A549 (cell line): ENCODE results near the gene SYMPK. TPM values are rescaled to one million over a fixed set of nuclear protein-coding genes. Genes with fewer than 3 reads are reported as not detected.

ENCODE experiments used
- ATAC-seq, 2 experiments: fragments of 200-7000 bp in 1 of 2; fragments of >200 bp in 1 of 2; cut with Nextera tagmentation in 1 of 2; cut with Tn5 transposase in 1 of 2; 3 replicates each; pipeline versions ENCODE4 v1.8.0 to v1.9.1; 2018 to 2020; ENCODE audit warnings: mild to moderate bottlenecking in 1 of 2, moderate library complexity in 1 of 2
- CTCF ChIA-PET: fragments of 300-600 bp; sonication (Branson Sonifier 250); formaldehyde crosslinking; extraction: SDS; loops from one replicate; lab custom pipeline; 2021; ENCODE audit warnings: antibody characterized with exemption, inconsistent platforms; lab: Yijun Ruan, JAX
- POLR2A ChIA-PET: fragments of 350-600 bp; formaldehyde crosslinking; extraction: SDS; loops from one replicate; lab custom pipeline; 2021; ENCODE audit warnings: antibody characterized with exemption, inconsistent platforms; lab: Yijun Ruan, JAX
- DNase-seq, 2 experiments: peaks; one replicate each; pipeline versions ENCODE4 v3.0.0 to v3.0.0-alpha.2; 2011 to 2016; ENCODE audit warnings: low read depth in 1 of 2, low spot score in 1 of 2
- FAIRE-seq: peaks from 2 replicates; lab custom pipeline; 2011; peaks lifted over from hg19 to GRCh38; lab: Jason Lieb, UNC
- H3K27ac ChIP-seq, 2 experiments: fragments of >200 bp; sonication (Bioruptor Twin); formaldehyde crosslinking; 3 replicates each; pipeline ENCODE4 v1.5.1; 2016 to 2017
- H3K4me1 ChIP-seq: fragments of >200 bp; sonication (Bioruptor Twin); formaldehyde crosslinking; 3 replicates; pipeline ENCODE4 v1.6.1; 2016
- H3K4me2 ChIP-seq: fragments of >200 bp; sonication (Bioruptor Twin); formaldehyde crosslinking; 3 replicates; pipeline ENCODE4 v1.6.1; 2016
- H3K4me3 ChIP-seq: fragments of >200 bp; sonication (Bioruptor Twin); formaldehyde crosslinking; 3 replicates; pipeline ENCODE4 v1.5.1; 2016
- H3K9me3 ChIP-seq: fragments of >200 bp; sonication (Bioruptor Twin); formaldehyde crosslinking; 3 replicates; pipeline ENCODE4 v1.6.1; 2016
- CBX2 ChIP-seq: fragments of 200-600 bp; sonication (generic); IDR thresholded peaks from 2 replicates; pipeline ENCODE4 v1.6.1; 2016; ENCODE audit warnings: low read depth, mild to moderate bottlenecking, borderline replicate concordance
- CEBPB ChIP-seq, 2 experiments: fragments of >200 bp in 1 of 2; sonication (Bioruptor Twin) in 1 of 2; formaldehyde crosslinking in 1 of 2; IDR thresholded peaks; 2 replicates each; pipeline ENCODE4 v1.6.1; 2012 to 2016
- CHD2 ChIP-seq: fragments of 150-350 bp; IDR thresholded peaks from 2 replicates; pipeline ENCODE4 v1.6.1; 2014; ENCODE audit warnings: low read length; ENCODE audit not compliant: partially characterized antibody
- CTCF ChIP-seq: fragments of >200 bp; sonication (Bioruptor Twin); formaldehyde crosslinking; IDR thresholded peaks from 3 replicates; pipeline ENCODE4 v1.5.1; 2016
- E2F6 ChIP-seq: IDR thresholded peaks from 2 replicates; pipeline ENCODE4 v1.6.1; 2012; ENCODE audit warnings: low read depth, borderline replicate concordance
- EHF ChIP-seq: fragments of 250-450 bp; sonication (Bioruptor Pico); IDR thresholded peaks from 2 replicates; pipeline ENCODE4 v1.5.0; 2020; ENCODE audit warnings: mild to moderate bottlenecking
- EP300 ChIP-seq, 2 experiments: fragments of >200 bp; sonication (Bioruptor Twin); formaldehyde crosslinking; IDR thresholded peaks; 2 replicates in 1 of 2; 3 replicates in 1 of 2; pipeline ENCODE4 v1.6.1; 2016 to 2017
- ESRRA ChIP-seq: fragments of 150-350 bp; IDR thresholded peaks from 2 replicates; pipeline ENCODE4 v1.6.1; 2014; ENCODE audit warnings: mild to moderate bottlenecking, low read length, borderline replicate concordance
- FOSL2 ChIP-seq, 2 experiments: fragments of 450-650 bp in 1 of 2; fragments of >200 bp in 1 of 2; sonication (Bioruptor Twin) in 1 of 2; formaldehyde crosslinking; IDR thresholded peaks; 2 replicates each; pipeline versions ENCODE4 v1.5.0 to v1.6.1; 2016 to 2020; ENCODE audit warnings: mild to moderate bottlenecking in 1 of 2, moderate library complexity in 1 of 2
- GATA3 ChIP-seq: IDR thresholded peaks from 2 replicates; pipeline ENCODE4 v1.6.1; 2012; ENCODE audit warnings: borderline replicate concordance
- HEYL ChIP-seq: fragments of 250-450 bp; sonication (Bioruptor Pico); IDR thresholded peaks from 2 replicates; pipeline ENCODE4 v1.8.0; 2021; ENCODE audit warnings: mild to moderate bottlenecking, moderate library complexity
- HOXA7 ChIP-seq: fragments of 250-450 bp; sonication (Bioruptor Pico); IDR thresholded peaks from 2 replicates; pipeline ENCODE4 v1.5.0; 2020; ENCODE audit warnings: mild to moderate bottlenecking, moderate library complexity
- HOXB13 ChIP-seq: fragments of 250-450 bp; sonication (Bioruptor Pico); IDR thresholded peaks from 2 replicates; pipeline ENCODE4 v1.5.0; 2020; ENCODE audit warnings: low read depth, mild to moderate bottlenecking, moderate library complexity
- HOXB5 ChIP-seq: fragments of 250-450 bp; sonication (Bioruptor Pico); IDR thresholded peaks from 2 replicates; pipeline ENCODE4 v1.5.0; 2020; ENCODE audit warnings: mild to moderate bottlenecking, moderate library complexity
- JUN ChIP-seq, 2 experiments: fragments of >200 bp; sonication (Bioruptor Twin); formaldehyde crosslinking; IDR thresholded peaks; 2 replicates in 1 of 2; 3 replicates in 1 of 2; pipeline ENCODE4 v1.6.1; 2016 to 2017
- KDM5A ChIP-seq: fragments of 200-600 bp; sonication (generic); IDR thresholded peaks from 2 replicates; pipeline ENCODE4 v1.6.1; 2016; ENCODE audit warnings: antibody characterized with exemption, mild to moderate bottlenecking
- MAFK ChIP-seq: fragments of 450-650 bp; IDR thresholded peaks from 2 replicates; pipeline ENCODE4 v1.6.1; 2014; ENCODE audit not compliant: partially characterized antibody
- MAX ChIP-seq: IDR thresholded peaks from 2 replicates; pipeline ENCODE4 v1.6.1; 2012
- MAZ ChIP-seq: fragments of 150-350 bp; IDR thresholded peaks from 2 replicates; pipeline ENCODE4 v1.6.1; 2014; ENCODE audit warnings: antibody characterized with exemption, low read depth, low read length, borderline replicate concordance
- MYC ChIP-seq: IDR thresholded peaks from 2 replicates; pipeline ENCODE4 v1.6.1; 2012; ENCODE audit warnings: mild to moderate bottlenecking, inconsistent platforms, low read length, improper control_type of control experiment, borderline replicate concordance
- NFE2L2 ChIP-seq: fragments of 150-350 bp; conservative IDR thresholded peaks from 2 replicates; pipeline ENCODE4 v1.6.1; 2014; ENCODE audit warnings: low read length
- NPAS2 ChIP-seq: fragments of 250-450 bp; sonication (Bioruptor Pico); IDR thresholded peaks from 2 replicates; pipeline ENCODE4 v1.8.0; 2022; ENCODE audit warnings: mild to moderate bottlenecking, moderate library complexity, borderline replicate concordance
- PHF8 ChIP-seq: fragments of 200-600 bp; sonication (generic); IDR thresholded peaks from 2 replicates; pipeline ENCODE4 v1.6.1; 2016; ENCODE audit warnings: low read depth, mild to moderate bottlenecking, antibody characterized with exemption, moderate library complexity, borderline replicate concordance
- POLR2AphosphoS2 ChIP-seq: conservative IDR thresholded peaks from 2 replicates; pipeline ENCODE4 v1.6.1; 2012; ENCODE audit warnings: low read length, improper control_type of control experiment, inconsistent platforms
- RARB ChIP-seq: fragments of 250-450 bp; sonication (Bioruptor Pico); IDR thresholded peaks from 2 replicates; pipeline ENCODE4 v1.8.0; 2021; ENCODE audit warnings: mild to moderate bottlenecking, moderate library complexity
- RCOR1 ChIP-seq: fragments of 150-350 bp; IDR thresholded peaks from 2 replicates; pipeline ENCODE4 v1.6.1; 2014; ENCODE audit warnings: antibody characterized with exemption, low read length, low read depth
- RFX5 ChIP-seq: fragments of 450-650 bp; IDR thresholded peaks from 2 replicates; pipeline ENCODE4 v1.7.1; 2014; ENCODE audit warnings: antibody characterized with exemption, mild to moderate bottlenecking, moderate library complexity
- SMC3 ChIP-seq: fragments of >200 bp; sonication (Bioruptor Twin); formaldehyde crosslinking; IDR thresholded peaks from 3 replicates; pipeline ENCODE4 v1.6.1; 2018; ENCODE audit warnings: inconsistent platforms
- TFCP2L1 ChIP-seq: fragments of 250-450 bp; sonication (Bioruptor Pico); IDR thresholded peaks from 2 replicates; pipeline ENCODE4 v1.5.0; 2021; ENCODE audit warnings: mild to moderate bottlenecking
- USF2 ChIP-seq: fragments of 450-650 bp; IDR thresholded peaks from 2 replicates; pipeline ENCODE4 v1.6.1; 2014; ENCODE audit warnings: antibody characterized with exemption
- ZC3H11A ChIP-seq: fragments of 450-650 bp; IDR thresholded peaks from 2 replicates; pipeline ENCODE4 v1.6.1; 2014; ENCODE audit warnings: antibody characterized with exemption, mild to moderate bottlenecking
- ZFP36 ChIP-seq: fragments of 450-650 bp; IDR thresholded peaks from 2 replicates; pipeline ENCODE4 v1.6.1; 2014; ENCODE audit warnings: borderline replicate concordance; ENCODE audit not compliant: partially characterized antibody
- WGBS: methylation state at CpG from one replicate; pipeline ENCODE4 v1.1.6; 2017; ENCODE audit errors: missing lambda C conversion rate; 5-methylcytosine and 5-hydroxymethylcytosine counted together
- polyA plus RNA-seq, 4 experiments: library from polyadenylated mRNA; depleted of rRNA in 3 of 4; stranded (reverse); fragments of >200 nt; fragmentation: RNase III in 1 of 4; extraction: RNeasy Plus Mini Kit Qiagen cat#74134 plus additional on column Dnase treatment in 1 of 4; gene quantifications; 2 replicates in 3 of 4; 3 replicates in 1 of 4; pipeline ENCODE4 v1.2.3, GENCODE V29; 2011 to 2017
- TF ChIP-seq, protein P1 (sequence below): fragments of 250-450 bp; sonication (Bioruptor Pico); IDR thresholded peaks from 2 replicates; pipeline ENCODE4 v1.5.0; 2020; ENCODE audit warnings: low read depth, mild to moderate bottlenecking, moderate library complexity
- TF ChIP-seq, protein P2 (sequence below): fragments of >200 bp; sonication (Bioruptor Twin); formaldehyde crosslinking; IDR thresholded peaks from 2 replicates; pipeline ENCODE4 v1.6.1; 2016

Gene SYMPK
- polyA plus RNA-seq, 2 of the 4 experiments (the other 2 are of a cell fraction) = 61.9 to 105 TPM

DNA sequence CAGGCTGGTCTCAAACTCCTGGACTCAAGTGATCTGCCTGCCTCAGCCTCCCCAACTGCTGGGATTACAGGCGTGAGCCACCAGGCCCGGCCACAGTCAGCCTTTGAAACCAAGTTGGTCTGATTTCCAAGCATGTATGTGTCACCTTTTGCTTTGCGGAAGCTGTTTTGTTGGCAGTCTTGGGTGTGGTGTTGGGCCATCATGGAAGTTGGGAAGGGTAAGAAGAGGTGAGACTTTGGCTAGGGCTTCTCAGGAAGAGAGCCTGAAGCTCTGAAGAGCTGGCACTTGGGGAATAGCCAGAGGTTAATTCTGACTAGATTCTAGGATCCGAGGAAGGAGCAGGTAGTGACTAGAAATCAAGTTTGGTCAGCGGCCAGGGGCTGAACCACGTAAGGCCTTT lies 50.6 kb downstream of the SYMPK start:
- TF ChIP-seq RFX5 (no peak), HOXA7 (CRISPR knock-in tag) (no peak)
- WGBS = 86% methylated on average over 6 of the region's 6 CpGs
- CTCF ChIA-PET = interaction anchor here (1.1 to 74.3 kb wide), 5 partner anchors 4 to 120 kb away, joined by 4 to 2204 read pairs (median 151); partner anchors contain the start of genes DMPK, DMWD, FOXA3 and IRF2BP1
- H3K4me1 ChIP-seq = peaks cover 18% of the 10 kb centered on the region
- POLR2A ChIA-PET = no interaction called here
- H3K4me2 ChIP-seq = no peak overlapping the region
- H3K9me3 ChIP-seq = no peaks in the 10 kb centered on the region
- no peak for DNase-seq
- 0 out of 6 replicates have a peak overlapping the region, but pooled peaks of 1 of the 2 experiments have one; percentile 18 for H3K27ac ChIP-seq
- FAIRE-seq = no peak
- H3K4me3 ChIP-seq = no peak overlapping the region
- no peak for ATAC-seq

GRCh38 chr19:45809643-45810159 lies 53.2 kb downstream of the SYMPK start:
- FAIRE-seq (no peak), DNase-seq (peak in 1 of 2 experiments; percentile 68), ATAC-seq (peak in 1 of 2 experiments; percentile 19; a peak in 3 of 6 replicates)
- no peak overlapping the region for H3K4me3 ChIP-seq
- ChIA-PET CTCF (interaction anchor here (1.5 to 74.3 kb wide), 4 partner anchors 2 to 117 kb away, joined by 3 to 2204 read pairs (median 1104); partner anchors contain the start of genes DMPK, DMWD, QPCTL and RSPH6A), POLR2A (no interaction called here)
- H3K4me1 ChIP-seq = peaks cover 14% of the 10 kb centered on the region
- peak overlapping the region; percentile 64 to 84 for H3K27ac ChIP-seq
- no peaks in the 10 kb centered on the region for H3K9me3 ChIP-seq
- H3K4me2 ChIP-seq = peak overlapping the region; percentile 25
- 56% methylated on average over 7 of the region's 7 CpGs for WGBS
- TF ChIP-seq CEBPB (IDR thresholded peaks at IDR 0.05) (0 out of 4 replicates have a peak, but pooled peaks of 1 of the 2 experiments have one; percentile 8), HEYL (CRISPR knock-in tag) (no peak), RCOR1 (no peak), USF2 (no peak), TFCP2L1 (CRISPR knock-in tag) (no peak), EHF (CRISPR knock-in tag) (no peak), SMC3 (no peak), ZC3H11A (no peak), EP300 (IDR thresholded peaks at IDR 0.05) (no peak), MAFK (peak; percentile 100), E2F6 (no peak), PHF8 (no peak), ZFP36 (no peak), MAX (no peak), KDM5A (no peak), JUN (IDR thresholded peaks at IDR 0.05) (no peak), FOSL2 (IDR thresholded peaks at IDR 0.05) (peak; percentile 46), FOSL2 (CRISPR knock-in tag; IDR thresholded peaks at IDR 0.05) (peak; percentile 83), HOXB5 (CRISPR knock-in tag) (0 out of 2 replicates have a peak, but pooled peaks have one; percentile 35), CHD2 (no peak), CTCF (no peak), GATA3 (no peak), NPAS2 (CRISPR knock-in tag) (no peak), HOXA7 (CRISPR knock-in tag) (no peak), POLR2AphosphoS2 (no peak), MAZ (no peak), RFX5 (peak; percentile 24; the same call in 1 of the 2 replicates), NFE2L2 (peak; percentile 92), MYC (no peak), RARB (CRISPR knock-in tag) (no peak), HOXB13 (peak; percentile 51; the same call in 1 of the 2 replicates), ESRRA (no peak), CBX2 (no peak)
- TF ChIP-seq, protein P1, sequence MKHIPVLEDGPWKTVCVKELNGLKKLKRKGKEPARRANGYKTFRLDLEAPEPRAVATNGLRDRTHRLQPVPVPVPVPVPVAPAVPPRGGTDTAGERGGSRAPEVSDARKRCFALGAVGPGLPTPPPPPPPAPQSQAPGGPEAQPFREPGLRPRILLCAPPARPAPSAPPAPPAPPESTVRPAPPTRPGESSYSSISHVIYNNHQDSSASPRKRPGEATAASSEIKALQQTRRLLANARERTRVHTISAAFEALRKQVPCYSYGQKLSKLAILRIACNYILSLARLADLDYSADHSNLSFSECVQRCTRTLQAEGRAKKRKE (CRISPR knock-in tag) = no peak
- TF ChIP-seq, protein P2, sequence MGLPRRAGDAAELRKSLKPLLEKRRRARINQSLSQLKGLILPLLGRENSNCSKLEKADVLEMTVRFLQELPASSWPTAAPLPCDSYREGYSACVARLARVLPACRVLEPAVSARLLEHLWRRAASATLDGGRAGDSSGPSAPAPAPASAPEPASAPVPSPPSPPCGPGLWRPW = no peak
